Stimulated activated naive CD4-positive, alpha-beta T cell (primary cell): ENCODE results near the gene HUNK.

Experiments used
- DNase-seq, 6 experiments: peaks; one replicate each; lab custom pipeline; 2025; lab: John Stamatoyannopoulos, UW

HUNK gene

GRCh38 chr21:31896019-31896418 is 23.2 kb downstream of the HUNK start:
- DNase-seq: no peak

GRCh38 chr21:31897311-31897710 is 24.5 kb downstream of the HUNK start:
- DNase-seq: no peak

GRCh38 chr21:31898933-31899630 is 26.3 kb downstream of the HUNK start:
- DNase-seq: no peak

GRCh38 chr21:31900121-31900895 is 27.5 kb downstream of the HUNK start:
- DNase-seq: no peak

- no peak for DNase-seq
These were observed 28.5 kb downstream of the HUNK start for GRCh38 chr21:31901315-31901714.

- DNase-seq: no peak
These were observed 29.6 kb downstream of the HUNK start for GRCh38 chr21:31902438-31902837.

GRCh38 chr21:31903896-31904295 is 31.1 kb downstream of the HUNK start:
- no peak for DNase-seq

- DNase-seq: no peak
These were observed 33.0 kb downstream of the HUNK start for GRCh38 chr21:31905503-31906451.

- no peak for DNase-seq
These were observed 35.5 kb downstream of the HUNK start for GRCh38 chr21:31908106-31909031.

GRCh38 chr21:31909153-31910073 is 36.6 kb downstream of the HUNK start:
- DNase-seq: no peak

- DNase-seq: no peak
These were observed 37.3 kb downstream of the HUNK start for GRCh38 chr21:31910074-31910470.

- DNase-seq: no peak
These were observed 38.5 kb downstream of the HUNK start for GRCh38 chr21:31911138-31911907.

- no peak for DNase-seq
These were observed 39.7 kb downstream of the HUNK start for GRCh38 chr21:31912501-31912900.

- DNase-seq: no peak
These were observed 40.4 kb downstream of the HUNK start for GRCh38 chr21:31913182-31913608.

GRCh38 chr21:31914472-31914871 is 41.7 kb downstream of the HUNK start:
- DNase-seq: no peak

GRCh38 chr21:31915566-31915965 is 42.7 kb downstream of the HUNK start:
- DNase-seq: no peak

- DNase-seq: no peak
These were observed 44.3 kb downstream of the HUNK start for GRCh38 chr21:31917108-31917507.

GRCh38 chr21:31918250-31918775 is 45.5 kb downstream of the HUNK start:
- DNase-seq: no peak

GRCh38 chr21:31920275-31920674 is 47.5 kb downstream of the HUNK start:
- no peak for DNase-seq
